Stimulated activated naive CD8-positive, alpha-beta T cell treated with anti-CD3 and anti-CD28 coated beads, Interleukin-15, Interleukin-2, amounts not matched to agents 100 ng/mL and 50 ng/mL, for 24 hours (primary cell): ENCODE measurements around the gene CEP295NL.
"Not testable (repeated sequence)": the region's sequence is repeated elsewhere in the genome, so short reads cannot be mapped to it uniquely, and the experiment has no call there.

Source experiments
- H3K27ac Mint-ChIP-seq: one replicate; pipeline ENCODE4 v1.8.0; 2021; ENCODE audit warnings: mild to moderate bottlenecking, mixed read lengths
- H3K27me3 Mint-ChIP-seq: one replicate; pipeline ENCODE4 v1.8.0; 2021; ENCODE audit warnings: mixed read lengths
- H3K36me3 Mint-ChIP-seq: one replicate; pipeline ENCODE4 v1.8.0; 2021; ENCODE audit warnings: low read depth, mixed read lengths
- H3K4me1 Mint-ChIP-seq: one replicate; pipeline ENCODE4 v1.8.0; 2021; ENCODE audit warnings: low read depth, mixed read lengths
- H3K4me3 Mint-ChIP-seq: one replicate; pipeline ENCODE4 v1.8.0; 2021; ENCODE audit warnings: mild to moderate bottlenecking, mixed read lengths
- H3K9me3 Mint-ChIP-seq: one replicate; pipeline ENCODE4 v1.8.0; 2021; ENCODE audit warnings: mixed read lengths

The CEP295NL gene

GRCh38 chr17:78890096-78890495 lies 12.9 kb downstream of the CEP295NL start:
- not testable (repeated sequence) for H3K27me3 Mint-ChIP-seq, H3K36me3 Mint-ChIP-seq, H3K9me3 Mint-ChIP-seq, H3K4me3 Mint-ChIP-seq
- Mint-ChIP-seq H3K27ac (peak overlapping the region; percentile 81), H3K4me1 (peaks cover 40% of the 10 kb centered on the region)

DNA sequence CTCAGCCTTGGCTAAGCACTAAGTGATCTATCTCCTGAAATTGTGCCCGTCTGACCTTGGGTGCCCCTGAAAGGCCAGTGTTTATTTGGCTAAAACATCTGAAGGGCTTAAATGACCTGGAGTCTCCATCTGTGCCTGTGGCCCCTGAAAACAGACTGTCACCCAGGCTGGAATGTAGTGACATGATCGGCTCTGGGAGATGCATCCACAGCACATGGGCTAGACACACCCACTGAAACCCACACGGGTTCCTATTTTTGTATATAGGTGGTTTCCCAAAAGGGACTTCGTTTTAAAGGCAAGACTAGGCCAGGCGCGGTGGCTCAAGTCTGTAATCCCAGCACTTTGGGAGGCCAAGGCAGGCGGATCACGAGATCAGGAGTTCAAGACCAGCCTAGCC lies 13.5 kb downstream of the CEP295NL start:
- Mint-ChIP-seq H3K27ac (peak overlapping the region; percentile 81), H3K36me3 (no peaks in the 10 kb centered on the region), H3K4me1 (peaks cover 40% of the 10 kb centered on the region), H3K27me3 (no peaks in the 10 kb centered on the region), H3K4me3 (peak overlapping the region; percentile 61), H3K9me3 (no peaks in the 10 kb centered on the region)

GRCh38 chr17:78888941-78889518 lies 14.0 kb downstream of the CEP295NL start:
- Mint-ChIP-seq H3K27me3 (no peaks in the 10 kb centered on the region), H3K9me3 (no peaks in the 10 kb centered on the region), H3K36me3 (no peaks in the 10 kb centered on the region), H3K4me3 (no peak overlapping the region), H3K4me1 (peaks cover 40% of the 10 kb centered on the region), H3K27ac (peak overlapping the region; percentile 60)

DNA sequence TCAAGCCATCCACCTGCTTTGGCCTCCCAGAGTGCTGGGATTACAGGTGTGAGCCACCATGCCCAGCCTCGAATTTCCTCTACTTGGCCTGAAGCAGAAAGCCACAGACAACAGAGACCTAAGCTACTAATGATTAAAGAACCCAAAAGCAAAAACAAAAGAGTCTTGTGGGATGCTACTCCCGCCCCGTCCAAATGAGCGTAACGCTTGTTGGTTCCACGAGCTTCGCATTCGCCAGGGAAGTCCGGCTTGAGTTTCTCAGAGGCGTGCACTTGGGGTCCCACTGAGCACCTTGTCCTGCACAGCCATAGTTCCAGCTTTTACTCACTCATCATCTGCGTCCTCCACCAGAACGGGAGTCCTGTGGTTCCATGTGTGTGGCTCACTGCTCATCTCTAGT lies 16.0 kb downstream of the CEP295NL start:
- Mint-ChIP-seq H3K4me1 (peaks cover 44% of the 10 kb centered on the region), H3K36me3 (no peaks in the 10 kb centered on the region), H3K4me3 (no peak overlapping the region), H3K27ac (no peak overlapping the region), H3K27me3 (no peaks in the 10 kb centered on the region), H3K9me3 (no peaks in the 10 kb centered on the region)

DNA sequence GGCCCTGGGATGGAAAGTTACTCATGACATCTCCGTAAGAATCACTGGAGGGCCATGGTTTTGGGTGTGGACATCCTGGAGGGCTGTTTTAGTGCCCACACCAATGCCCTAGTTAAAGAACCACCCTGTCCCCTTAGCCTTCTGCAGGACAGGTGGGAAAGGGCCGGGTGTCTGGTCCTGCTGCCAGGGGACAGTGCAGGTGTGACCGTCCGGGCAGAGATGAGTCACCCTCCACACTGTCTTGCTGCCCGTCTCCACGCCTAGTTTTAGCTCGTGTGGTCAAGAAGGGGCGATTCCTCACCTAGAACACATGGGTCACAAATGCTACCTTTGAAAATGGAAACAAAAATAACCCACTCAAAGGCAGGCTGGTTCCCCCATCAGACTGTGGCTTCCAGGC lies 17.0 kb downstream of the CEP295NL start:
- H3K27me3 Mint-ChIP-seq = no peaks in the 10 kb centered on the region

GRCh38 chr17:78884876-78885667 lies 17.9 kb downstream of the CEP295NL start:
- Mint-ChIP-seq H3K27ac (no peak overlapping the region), H3K27me3 (no peaks in the 10 kb centered on the region), H3K9me3 (no peaks in the 10 kb centered on the region), H3K36me3 (no peaks in the 10 kb centered on the region), H3K4me1 (peaks cover 29% of the 10 kb centered on the region), H3K4me3 (no peak overlapping the region)

More for the DNA sequence above, 17.0 kb downstream of the CEP295NL start:
- peaks cover 35% of the 10 kb centered on the region for H3K4me1 Mint-ChIP-seq
- H3K27ac Mint-ChIP-seq = no peak overlapping the region
- H3K9me3 Mint-ChIP-seq = no peaks in the 10 kb centered on the region
- no peaks in the 10 kb centered on the region for H3K36me3 Mint-ChIP-seq
- no peak overlapping the region for H3K4me3 Mint-ChIP-seq

- Mint-ChIP-seq H3K9me3 (no peaks in the 10 kb centered on the region), H3K27ac (no peak overlapping the region), H3K4me3 (no peak overlapping the region), H3K27me3 (no peaks in the 10 kb centered on the region), H3K36me3 (no peaks in the 10 kb centered on the region), H3K4me1 (peaks cover 30% of the 10 kb centered on the region)
These were observed 18.7 kb downstream of the CEP295NL start for GRCh38 chr17:78884148-78884825.

GRCh38 chr17:78883533-78884131 lies 19.4 kb downstream of the CEP295NL start:
- Mint-ChIP-seq H3K27me3 (no peaks in the 10 kb centered on the region), H3K9me3 (no peaks in the 10 kb centered on the region), H3K27ac (no peak overlapping the region), H3K36me3 (no peaks in the 10 kb centered on the region), H3K4me3 (no peak overlapping the region), H3K4me1 (peaks cover 29% of the 10 kb centered on the region)

GRCh38 chr17:78883089-78883532 lies 19.9 kb downstream of the CEP295NL start:
- H3K4me3 Mint-ChIP-seq = peak overlapping the region; percentile 58

GRCh38 chr17:78882540-78883088 lies 20.4 kb downstream of the CEP295NL start:
- Mint-ChIP-seq H3K4me1 (peaks cover 30% of the 10 kb centered on the region), H3K27me3 (no peaks in the 10 kb centered on the region), H3K27ac (peak overlapping the region; percentile 1), H3K9me3 (no peaks in the 10 kb centered on the region), H3K4me3 (peak overlapping the region; percentile 58), H3K36me3 (no peaks in the 10 kb centered on the region)

More at GRCh38 chr17:78883089-78883532, 19.9 kb downstream of the CEP295NL start:
- peaks cover 29% of the 10 kb centered on the region for H3K4me1 Mint-ChIP-seq
- peak overlapping the region; percentile 76 for H3K27ac Mint-ChIP-seq
- H3K9me3 Mint-ChIP-seq = no peaks in the 10 kb centered on the region
- no peaks in the 10 kb centered on the region for H3K27me3 Mint-ChIP-seq
- H3K36me3 Mint-ChIP-seq = no peaks in the 10 kb centered on the region

DNA sequence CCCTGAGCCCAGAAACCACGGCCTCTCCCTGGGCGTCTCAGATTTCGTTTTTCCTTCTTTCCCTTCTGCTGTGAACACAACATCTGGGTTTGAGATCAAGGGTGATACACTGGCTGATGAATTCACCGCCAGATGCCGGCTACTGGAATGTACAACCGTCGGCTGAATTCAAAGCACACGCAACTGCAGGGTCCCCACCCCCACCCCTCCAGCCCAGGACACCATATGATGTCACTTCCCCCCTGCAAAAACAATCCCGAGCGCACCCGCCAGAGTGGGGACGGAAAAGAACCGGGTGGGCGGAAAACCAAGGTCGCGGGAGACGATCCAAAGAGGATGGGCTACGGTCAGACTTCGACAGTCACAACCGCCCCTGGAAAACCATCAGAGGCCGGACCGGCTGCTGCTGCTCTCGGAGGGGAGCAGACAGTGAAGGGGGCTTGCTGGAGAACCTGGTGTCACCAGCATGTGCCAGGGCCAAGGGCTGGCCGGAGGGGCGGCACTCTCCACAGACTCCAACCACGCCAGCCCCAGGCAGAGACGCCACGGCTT lies 23.3 kb downstream of the CEP295NL start:
- Mint-ChIP-seq H3K36me3 (no peaks in the 10 kb centered on the region), H3K9me3 (no peaks in the 10 kb centered on the region), H3K27ac (peak overlapping the region; percentile 90), H3K4me1 (peaks cover 30% of the 10 kb centered on the region), H3K4me3 (peak overlapping the region; percentile 64), H3K27me3 (no peaks in the 10 kb centered on the region)

DNA sequence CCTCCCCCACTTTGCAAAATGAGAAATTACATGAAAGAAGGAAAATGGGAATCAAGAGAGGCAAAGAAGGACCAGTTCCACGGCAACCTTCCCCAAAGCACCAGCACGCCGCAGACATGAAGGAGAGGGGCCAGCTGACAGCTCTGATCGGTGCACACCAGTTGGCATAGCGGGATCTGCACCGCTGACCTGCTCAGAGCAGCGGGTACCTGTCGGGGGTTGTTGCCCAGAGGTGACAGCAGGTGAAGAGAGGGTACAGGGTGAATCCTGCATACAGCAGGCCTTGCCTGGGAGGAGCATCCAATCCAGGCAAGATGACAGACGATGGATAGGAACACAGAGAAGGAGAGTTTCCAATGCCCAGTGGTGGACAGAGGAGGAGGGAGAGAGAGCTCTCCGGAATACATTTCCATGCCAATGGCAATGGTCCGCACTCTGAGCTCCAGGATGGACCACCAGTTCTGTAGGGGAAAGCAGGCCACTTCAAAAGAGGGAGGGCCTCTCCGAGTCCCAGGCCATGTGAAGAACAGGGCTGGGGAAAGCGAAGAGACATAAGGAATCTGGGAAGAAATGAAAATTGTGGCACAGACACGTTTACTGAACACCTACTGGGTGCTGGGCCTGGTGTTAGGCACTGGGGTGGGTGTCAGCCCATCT lies 24.0 kb downstream of the CEP295NL start:
- Mint-ChIP-seq H3K9me3 (no peaks in the 10 kb centered on the region), H3K27me3 (no peaks in the 10 kb centered on the region), H3K4me3 (peak overlapping the region; percentile 64)

GRCh38 chr17:78878261-78878660 lies 24.7 kb downstream of the CEP295NL start:
- Mint-ChIP-seq H3K4me1 (peaks cover 29% of the 10 kb centered on the region), H3K27ac (no peak overlapping the region), H3K36me3 (no peaks in the 10 kb centered on the region), H3K9me3 (no peaks in the 10 kb centered on the region), H3K27me3 (no peaks in the 10 kb centered on the region), H3K4me3 (no peak overlapping the region)

More for the DNA sequence above, 24.0 kb downstream of the CEP295NL start:
- H3K27ac Mint-ChIP-seq = peak overlapping the region; percentile 90
- no peaks in the 10 kb centered on the region for H3K36me3 Mint-ChIP-seq
- H3K4me1 Mint-ChIP-seq = peaks cover 30% of the 10 kb centered on the region

- H3K27ac Mint-ChIP-seq, H3K4me3 Mint-ChIP-seq, H3K36me3 Mint-ChIP-seq, H3K9me3 Mint-ChIP-seq, H3K27me3 Mint-ChIP-seq: not testable (repeated sequence)
- peaks cover 20% of the 10 kb centered on the region for H3K4me1 Mint-ChIP-seq
These were observed 26.0 kb downstream of the CEP295NL start for GRCh38 chr17:78876954-78877517.
